Measurements from ENCODE around the gene TCAP.

The TCAP gene

DNA sequence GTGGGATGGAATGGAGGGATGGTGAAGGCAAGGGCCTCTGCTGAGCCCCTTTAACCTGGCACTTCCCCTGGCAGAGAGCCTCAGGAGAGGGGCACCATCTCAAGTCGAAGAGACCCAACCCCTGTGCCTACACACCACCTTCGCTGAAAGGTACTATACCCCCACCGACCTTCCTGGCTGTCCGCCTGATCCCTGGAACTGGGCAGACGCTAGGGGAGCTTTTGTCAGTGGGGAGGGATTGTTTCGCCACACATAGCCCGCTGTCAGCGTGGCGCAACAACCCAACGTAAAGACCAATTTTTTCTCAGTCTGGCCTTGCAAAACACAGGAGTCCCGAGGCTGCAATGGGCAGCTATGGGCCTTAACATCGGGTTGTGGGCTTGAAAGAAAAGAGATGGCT is 35.3 kb upstream of the TCAP start:
- no peak for DNase-seq

DNA sequence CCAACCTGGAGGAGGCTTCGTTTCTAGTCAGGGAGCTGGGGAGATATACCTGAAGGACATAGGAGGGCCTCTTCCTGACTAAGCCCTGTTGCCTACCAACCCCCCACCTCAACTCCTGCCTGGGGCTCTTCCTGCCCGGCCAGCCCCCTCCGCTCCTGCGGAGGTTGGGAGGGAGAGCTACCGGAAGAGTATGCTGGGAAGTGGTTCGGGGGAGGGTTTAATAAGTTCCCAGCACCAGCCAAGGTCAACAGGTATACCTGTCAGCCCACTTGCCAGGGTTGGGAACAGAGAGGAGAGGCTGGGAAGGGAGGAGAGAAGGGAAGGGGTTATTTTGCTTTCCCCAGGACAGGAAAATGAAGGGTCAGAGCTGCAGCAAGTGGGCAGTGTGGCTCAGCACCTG is 33.7 kb upstream of the TCAP start:
- DNase-seq, result peak; percentile 70

DNA sequence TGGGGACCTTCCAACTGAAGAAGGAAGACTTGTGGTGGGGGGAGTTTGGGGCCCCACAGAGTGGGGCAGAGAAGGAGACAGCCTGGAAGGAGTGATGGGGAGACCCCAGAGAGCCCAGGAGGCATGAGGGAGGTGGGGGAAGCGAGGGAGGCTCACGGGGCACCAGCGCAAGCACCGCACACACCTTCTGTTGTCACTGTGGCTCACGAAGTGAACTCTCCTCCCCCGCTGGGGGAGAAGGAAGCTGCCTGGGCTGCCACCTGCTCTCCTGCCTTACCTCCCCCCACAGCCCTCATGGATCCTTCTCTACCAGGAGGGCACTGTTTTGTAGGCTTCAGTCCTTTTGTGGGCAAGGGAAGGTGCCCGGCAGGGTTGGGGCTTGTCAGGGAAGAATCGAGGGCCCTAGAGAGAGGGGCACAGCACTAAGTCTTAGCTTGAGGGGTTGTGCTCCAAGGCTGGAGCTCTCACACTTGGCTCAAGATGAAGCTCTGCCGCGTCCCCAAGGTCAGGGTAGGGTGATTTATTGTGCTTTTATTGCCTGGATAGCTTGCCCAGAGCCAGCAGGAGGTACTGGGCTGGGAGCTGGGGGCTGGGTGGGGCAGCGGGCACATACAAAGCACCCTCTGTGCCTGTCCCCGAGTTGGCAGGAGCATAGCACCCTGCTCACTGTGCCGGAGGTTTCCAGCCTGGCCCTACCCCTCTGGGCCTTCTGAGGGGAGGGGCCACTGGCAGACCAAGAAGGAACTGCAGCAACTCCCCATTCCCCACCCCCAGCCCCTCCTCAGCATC is 32.8 kb upstream of the TCAP start:
- peak; percentile 39 for DNase-seq

DNA sequence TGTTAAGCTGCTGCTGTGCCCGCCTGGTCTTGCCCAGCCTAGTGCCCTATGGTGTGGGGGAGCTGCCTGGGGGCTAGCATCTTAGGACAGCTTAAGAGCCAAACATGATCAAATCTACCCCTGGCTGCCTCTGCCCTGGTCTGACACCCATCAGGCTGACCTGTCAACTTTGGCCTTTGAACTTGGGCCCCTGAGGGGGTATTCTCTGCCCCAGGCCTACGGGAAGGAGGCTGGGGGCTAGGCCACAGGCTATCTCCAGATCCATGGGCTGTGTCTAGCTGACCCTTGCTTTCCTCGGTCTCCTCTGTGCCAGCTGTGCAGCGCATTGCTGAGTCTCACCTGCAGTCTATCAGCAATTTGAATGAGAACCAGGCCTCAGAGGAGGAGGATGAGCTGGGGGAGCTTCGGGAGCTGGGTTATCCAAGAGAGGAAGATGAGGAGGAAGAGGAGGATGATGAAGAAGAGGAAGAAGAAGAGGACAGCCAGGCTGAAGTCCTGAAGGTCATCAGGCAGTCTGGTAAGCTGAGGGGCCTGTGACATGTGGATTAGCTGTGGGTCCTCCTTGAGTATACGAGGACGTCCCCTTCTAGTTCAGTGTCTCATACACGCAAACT is 31.5 kb upstream of the TCAP start:
- no peak for DNase-seq

DNA sequence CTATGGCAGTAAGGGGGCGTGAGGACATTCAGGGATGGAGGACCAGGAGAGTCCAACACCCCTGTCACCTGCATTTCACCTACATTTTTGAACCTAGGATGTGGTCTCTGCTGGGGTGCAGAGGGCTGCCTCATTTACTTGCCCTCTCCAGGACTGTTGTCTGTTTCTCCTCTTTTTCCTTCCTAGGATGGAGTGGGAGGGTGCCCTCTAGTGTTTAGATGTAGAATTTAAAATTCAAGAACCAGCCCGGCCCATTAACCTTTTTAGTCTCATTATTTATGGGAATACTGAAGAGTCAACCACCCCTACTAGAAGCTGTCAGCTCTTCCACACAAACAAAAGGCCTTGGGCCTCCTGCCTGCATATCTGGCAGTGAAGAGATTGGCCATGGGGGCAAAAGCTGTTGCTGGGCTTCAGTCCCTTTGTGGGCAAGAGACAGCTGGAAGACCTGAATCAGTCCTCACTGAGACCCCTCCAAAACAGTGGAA is 30.7 kb upstream of the TCAP start:
- DNase-seq, result peak; percentile 36

DNA sequence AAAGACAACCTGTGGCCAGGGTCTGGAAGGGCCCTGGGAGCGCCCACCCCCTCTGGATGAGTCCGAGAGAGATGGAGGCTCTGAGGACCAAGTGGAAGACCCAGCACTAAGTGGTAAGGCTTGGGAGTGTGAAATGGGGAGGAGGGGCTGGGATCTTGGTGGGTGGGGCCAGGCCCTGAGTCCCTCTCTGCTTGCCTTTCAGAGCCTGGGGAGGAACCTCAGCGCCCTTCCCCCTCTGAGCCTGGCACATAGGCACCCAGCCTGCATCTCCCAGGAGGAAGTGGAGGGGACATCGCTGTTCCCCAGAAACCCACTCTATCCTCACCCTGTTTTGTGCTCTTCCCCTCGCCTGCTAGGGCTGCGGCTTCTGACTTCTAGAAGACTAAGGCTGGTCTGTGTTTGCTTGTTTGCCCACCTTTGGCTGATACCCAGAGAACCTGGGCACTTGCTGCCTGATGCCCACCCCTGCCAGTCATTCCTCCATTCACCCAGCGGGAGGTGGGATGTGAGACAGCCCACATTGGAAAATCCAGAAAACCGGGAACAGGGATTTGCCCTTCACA is 29.5 kb upstream of the TCAP start:
- DNase-seq, result no peak

DNA sequence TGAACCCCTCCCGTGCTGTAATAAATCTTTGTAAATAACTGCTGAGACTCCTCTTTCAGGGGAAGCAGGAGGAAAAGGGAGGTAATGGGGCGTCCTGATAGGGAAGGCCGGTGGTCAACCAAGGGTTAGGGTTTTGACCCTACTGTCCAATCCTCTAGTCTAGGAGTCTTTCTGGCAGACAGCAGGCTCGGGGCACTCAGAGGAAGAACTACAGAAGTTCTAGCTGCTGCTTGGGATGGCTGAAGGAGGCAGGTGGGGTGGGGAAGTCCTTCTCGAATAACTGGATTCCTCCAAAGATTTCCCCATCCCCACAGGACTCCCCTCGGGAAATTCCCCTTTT is 28.6 kb upstream of the TCAP start:
- DNase-seq, result no peak

DNA sequence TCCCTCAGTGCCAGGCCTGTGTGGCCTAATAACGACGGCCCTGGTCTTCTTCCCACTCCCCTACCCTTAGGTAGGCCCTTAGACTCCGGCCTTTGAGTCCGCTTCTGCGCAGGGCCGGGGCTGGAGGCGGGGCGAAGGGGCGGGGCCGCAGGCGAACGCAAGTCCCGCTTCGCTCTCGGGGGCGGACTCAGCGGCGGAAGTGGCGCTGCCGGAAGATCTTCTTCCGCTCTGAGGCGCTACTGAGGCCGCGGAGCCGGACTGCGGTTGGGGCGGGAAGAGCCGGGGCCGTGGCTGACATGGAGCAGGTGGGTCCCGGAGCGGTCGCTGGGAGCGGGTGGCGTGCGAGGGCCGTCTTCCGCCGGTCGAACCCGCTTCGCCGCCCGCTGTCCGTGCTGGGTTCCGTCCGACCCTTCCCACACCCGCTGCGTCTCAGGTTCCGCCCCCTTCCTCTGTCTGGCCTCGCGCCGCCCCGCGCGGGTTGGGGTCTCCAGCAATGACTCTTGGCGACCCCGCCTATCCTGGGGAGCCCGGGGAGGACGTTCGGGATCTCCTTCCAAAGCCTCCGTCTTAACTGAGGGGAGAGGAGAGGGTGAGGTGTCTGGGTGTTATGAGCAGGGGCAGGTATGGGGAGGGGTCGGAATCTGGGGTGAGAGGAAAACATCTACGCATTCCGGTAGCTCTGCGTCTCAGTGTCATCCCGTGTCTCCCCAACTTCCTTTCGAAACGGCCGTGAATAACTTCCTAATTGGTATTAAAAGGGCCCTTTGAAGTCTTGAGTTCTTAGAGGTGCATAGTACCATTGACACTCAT is 28.0 kb upstream of the TCAP start, which contains the start of gene STARD3:
Gene STARD3, plus strand, starts transcription at position 218 of the 810 bp plus-strand sequence. CDS start 16,388 bp downstream, outside the sequence.
- DNase-seq, result peak; percentile 78

DNA sequence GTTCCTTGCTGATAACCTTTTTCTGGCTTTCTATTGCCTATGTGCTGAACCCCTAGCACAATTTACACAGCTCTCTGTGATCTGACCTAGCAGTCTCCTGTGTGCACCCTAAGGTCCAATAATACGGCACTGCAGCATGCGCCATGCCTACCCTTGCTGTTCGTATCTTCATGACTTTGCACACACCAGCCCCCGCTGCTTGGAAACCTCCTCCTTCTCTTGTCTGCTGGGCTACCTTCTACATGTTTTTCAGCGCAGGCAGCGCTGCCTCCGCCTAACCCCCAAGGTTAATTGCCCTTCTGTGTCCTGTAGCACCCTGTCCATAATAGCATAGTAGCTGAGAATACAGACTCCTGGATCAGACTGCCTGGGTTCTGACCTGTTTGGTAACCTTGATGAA is 26.8 kb upstream of the TCAP start:
- no peak for DNase-seq

DNA sequence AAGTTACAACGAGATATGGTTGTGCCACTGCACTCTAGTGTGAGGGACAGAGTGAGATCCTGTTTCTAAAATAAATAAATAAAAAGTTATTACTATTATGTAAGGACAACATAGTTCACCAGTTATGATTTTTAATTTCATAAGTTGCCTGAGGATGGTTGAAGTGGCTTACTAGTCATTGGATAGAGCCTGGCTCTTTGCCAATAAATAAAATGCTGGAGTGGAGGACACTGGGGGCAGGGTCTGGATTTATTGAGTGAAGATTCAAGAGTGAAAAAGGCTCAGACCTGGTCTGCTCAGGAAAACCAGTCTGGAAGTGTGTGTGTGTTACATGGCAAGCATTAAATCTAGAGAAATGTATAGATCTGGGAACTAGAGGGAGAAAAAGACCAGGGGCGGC is 26.1 kb upstream of the TCAP start:
- no peak for DNase-seq

DNA sequence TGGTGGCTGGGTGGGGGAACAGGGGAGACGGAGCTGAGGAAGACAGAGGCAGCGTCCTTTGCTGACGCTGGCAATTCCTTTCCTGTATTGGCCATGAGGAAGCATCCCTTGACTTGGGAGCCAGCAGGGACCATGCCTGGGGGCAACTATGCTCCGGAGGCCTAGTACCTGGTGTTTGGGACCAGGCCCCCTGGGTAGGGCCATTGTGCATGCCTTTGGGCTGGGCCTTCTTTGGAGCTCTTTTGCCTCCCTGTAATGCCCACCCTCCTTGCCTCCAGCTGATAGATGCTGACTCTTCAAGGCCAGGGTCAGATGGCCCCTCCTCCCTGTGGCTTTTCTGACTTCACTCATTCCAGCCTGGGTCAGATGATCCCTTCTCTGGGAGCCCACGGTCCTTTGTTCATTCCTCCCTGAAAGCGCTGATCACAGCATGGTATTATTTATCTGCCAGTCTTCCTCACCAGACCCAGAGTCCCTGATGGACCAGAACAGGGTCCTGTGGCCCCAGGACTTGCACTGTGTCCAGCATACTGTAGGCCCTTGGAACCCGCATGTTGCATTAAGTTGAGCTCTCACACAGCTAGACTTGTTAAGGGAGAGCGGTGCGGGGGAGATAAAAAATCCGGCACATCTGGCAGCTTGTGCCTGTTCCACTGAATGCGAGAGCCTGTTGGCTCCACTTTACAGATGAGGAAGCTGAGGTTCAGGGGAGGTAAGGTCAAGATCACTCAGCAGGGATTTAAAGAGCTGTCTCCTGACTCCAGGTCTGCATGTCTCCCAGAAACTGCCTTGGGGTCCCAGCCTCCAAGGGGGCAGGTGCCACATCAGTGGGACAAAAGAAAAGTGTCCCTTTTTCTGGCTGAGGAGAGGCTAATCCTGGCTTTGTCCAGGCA is 25.3 kb upstream of the TCAP start:
- no peak for DNase-seq

DNA sequence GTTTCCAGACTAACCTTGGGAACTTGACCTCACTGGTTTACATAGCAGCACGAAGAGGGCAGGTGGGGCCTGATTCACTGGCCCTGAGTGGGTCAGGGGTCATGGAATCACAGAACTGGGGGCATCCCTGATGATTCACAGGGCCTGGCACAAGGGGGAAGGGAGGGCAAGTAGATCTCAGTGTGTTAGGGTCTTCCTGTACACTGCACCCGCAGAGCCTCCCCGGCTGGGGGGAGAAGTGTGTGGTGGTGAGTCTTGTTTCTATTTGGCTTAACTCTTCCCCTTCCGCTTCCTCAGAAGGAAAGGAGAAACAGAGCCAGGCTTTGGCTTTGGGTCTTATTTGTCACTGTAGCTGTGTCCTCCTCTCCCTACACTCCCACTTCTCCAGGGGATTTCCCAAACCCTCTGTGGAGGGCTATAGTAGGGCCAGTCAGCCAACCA is 24.5 kb upstream of the TCAP start:
- no peak for DNase-seq

DNA sequence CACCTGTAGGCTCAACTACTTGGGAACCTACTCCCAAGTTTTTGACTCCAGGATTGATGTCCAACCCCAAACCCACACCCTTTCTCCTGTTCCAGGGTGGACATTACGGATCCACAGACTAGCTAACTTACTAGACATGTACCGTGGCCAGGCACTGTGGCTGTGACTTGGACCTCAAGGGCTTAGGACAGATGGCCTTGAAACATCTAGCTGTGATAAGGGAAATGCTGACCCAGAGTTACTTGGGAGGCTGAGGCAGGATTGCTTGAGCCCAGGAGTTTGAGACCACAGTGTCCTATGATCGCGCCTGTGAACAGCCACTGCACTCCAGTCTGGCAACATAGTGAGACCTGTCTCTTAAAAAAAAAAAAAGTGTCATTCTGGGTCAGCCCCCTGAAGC is 24.1 kb upstream of the TCAP start:
- DNase-seq, result no peak

DNA sequence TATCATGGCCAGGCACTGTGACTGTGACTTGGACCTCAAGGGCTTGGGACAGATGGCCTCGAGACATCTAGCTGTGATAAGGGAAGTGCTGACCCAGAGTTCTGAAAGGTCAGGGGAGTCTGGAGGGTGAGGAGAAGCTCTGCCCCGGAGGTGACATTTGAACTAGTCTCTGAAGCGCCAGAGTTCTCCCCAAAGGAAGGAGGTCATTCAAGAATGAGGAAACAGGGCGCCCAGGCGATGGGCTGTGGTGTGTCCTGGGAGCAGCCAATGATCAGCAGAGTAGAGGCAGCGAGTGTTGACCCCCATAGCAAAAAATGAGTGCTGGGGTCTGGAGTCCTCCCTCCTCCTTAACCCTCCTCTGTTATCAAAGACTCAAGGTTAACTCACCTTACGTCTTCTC is 23.3 kb upstream of the TCAP start:
- no peak for DNase-seq

DNA sequence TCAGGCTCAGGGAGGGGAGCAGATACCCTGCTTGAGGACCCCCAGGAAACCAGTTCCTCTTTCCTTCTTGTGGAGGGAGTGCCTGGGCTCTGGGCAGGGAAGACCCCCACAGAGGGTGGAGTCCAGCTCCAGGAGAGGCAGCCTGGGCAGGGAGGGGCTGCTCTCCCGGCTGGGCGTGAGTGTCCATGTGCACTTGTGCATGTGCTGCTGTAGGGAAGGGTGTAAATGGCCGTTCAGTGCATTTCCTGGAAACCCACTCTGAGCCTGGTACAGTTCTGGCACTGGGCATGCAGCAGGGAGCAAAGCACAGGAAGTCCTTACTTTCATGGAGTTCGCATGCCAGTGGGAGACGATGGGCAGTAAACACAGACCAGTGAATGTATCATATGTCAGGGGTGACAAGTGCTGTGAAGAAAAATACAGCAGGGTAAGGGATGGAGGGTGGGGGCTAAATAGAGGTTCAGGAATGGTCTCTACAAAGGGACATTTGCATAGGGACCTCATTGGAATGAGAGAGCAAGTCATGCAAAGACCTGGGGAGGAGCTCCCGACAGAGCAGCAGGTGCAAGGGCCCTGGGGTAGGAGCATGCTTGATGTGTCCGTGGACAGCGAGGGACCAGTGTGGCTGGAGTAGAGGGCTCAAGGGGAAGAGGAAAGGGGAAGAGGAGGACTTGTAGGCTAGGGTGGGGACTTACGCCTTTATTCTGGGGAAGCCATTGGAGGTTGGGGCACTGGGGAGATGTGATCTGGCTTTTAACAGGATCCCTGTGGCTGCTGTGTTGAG is 22.7 kb upstream of the TCAP start:
- no peak for DNase-seq

DNA sequence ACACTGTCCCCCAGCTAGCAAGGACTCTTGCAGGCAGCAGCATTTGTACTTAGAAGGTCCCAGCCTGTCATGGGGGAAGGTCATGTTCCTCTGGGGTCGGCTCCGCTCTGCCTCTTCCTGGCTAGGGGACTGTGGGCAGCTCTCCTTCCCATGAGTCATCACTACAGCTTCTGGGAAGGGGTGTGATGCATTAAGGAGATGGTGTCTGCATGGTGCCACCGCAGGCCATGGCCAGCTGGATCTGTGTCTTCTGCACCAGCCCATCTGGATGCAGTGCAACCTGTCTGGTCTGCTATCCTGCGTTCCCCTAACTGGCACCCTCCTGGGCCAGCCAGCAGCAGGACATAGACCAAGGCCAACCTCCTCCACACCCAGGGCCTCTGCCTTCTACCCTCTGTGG is 21.9 kb upstream of the TCAP start:
- DNase-seq, result no peak

DNA sequence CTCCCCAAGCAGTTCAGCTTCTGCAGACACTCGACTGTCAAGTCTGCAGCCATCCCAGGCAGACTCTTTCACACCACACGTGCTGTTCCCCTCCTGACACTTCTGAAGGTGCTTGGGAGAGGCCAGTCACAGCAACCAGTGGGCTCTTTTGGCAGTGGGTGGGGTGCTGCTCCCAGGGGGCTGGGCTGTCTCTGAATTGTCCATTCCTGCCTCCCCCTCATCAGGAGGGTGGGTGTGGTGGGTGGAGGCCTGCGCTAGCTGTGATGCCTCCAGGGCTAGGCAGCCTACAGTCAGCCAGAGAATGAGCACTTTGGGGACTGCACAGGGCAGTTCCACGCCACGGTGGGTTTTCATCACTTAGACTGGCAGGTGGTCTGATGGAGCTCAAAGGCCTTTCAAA is 17.9 kb upstream of the TCAP start:
- DNase-seq, result no peak

DNA sequence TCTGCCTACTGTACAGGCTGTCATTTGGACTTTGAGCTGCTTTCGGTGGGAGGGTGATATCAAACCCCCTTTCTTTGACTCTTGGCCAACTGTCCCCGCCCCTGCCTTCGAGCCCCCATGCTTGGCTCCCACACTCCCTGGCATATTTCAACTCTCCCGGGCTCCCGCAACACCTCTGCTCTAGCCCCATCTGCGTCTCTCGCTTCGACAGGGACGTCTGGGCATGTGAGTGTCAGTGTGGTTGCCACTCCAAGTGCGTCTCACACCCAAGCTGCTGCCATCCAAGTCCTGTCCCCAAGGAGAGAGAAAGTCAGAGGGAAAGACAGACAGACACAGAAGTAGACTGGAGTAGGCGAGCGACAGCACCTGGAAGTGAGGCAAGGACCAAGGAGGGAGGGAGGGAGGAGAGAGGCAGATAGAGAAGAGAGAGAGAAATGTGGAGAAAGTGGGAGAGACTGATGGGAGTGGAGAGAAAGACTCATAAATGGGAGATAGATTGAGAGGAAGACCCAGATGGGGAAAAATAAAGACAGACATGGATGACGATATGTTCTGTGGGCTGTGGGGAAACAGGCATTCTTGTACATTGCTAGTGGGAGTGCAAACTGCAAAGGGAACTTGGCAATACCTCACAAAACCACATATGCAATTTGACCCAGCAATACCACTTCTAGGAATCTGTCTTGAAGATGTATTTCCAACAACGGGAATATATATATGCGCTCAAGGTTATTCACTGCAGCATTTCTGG is 16.4 kb upstream of the TCAP start:
- DNase-seq, result no peak

DNA sequence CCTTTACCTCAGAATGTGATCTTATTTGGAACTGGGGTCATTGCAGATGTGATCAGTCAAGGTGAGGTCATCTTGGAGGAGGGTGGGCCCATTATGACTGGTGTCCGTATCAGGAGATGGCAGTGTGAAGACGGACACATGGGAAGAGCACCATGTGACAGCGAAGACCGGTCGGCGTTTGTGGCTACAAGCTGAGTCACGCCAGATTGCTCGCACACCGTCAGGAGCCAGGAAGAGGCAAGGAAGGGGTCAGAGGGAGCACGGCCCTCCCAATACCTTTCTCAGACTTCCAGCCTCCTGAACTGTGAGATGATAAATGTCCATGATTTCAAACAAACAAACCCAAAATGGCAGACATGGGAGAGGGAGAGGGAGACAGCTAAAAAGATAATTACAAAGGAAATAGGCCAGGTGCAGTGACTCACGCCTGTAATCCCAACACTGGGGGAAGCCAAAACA is 15.0 kb upstream of the TCAP start:
- DNase-seq, result no peak

DNA sequence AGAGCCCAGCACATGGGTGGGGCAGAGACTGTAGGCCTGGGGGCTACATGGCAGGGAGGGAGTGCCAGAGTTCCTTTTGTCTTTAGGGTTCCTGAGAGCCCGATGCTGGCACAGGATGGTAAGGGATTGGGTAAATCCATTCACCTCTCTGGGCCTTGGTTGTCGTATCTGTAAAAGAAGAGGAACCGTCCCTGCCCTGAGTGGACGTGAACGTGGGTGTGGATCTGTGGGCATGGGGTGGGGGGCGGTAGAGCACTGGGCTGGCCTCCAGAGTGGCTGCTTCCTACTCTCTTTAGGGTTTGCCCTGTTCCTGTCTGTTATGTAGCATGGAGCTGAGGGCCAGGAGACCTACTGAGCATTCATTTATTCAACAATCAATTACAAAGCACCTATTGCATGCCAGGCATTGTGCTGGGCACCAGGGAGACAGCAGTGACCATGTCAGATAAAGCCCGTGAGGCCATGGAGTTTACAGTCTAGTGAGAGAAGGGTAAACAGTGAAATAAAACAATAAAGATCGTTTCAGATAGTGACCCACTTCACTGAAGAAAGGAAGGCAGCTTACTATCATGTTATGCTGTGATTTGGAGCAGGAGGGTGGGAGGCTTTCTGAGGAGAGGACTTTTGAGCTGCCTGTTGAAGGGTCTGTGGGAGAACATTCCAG is 13.1 kb upstream of the TCAP start:
- no peak for DNase-seq
